Cerebellar cortex (tissue), 1 donor: Measurements from ENCODE around the gene FLACC1.
A peak's percentile ranks its signal among the peaks of the same experiment; 100 is the strongest.
"Not testable (repeated sequence)": the region's sequence is repeated elsewhere in the genome, so short reads cannot be mapped to it uniquely, and the experiment has no call there.

ENCODE experiments used
- DNase-seq: peaks from one replicate; pipeline ENCODE4 v3.0.0-alpha.2; 2015; ENCODE audit warnings: low spot score

Gene FLACC1

DNA sequence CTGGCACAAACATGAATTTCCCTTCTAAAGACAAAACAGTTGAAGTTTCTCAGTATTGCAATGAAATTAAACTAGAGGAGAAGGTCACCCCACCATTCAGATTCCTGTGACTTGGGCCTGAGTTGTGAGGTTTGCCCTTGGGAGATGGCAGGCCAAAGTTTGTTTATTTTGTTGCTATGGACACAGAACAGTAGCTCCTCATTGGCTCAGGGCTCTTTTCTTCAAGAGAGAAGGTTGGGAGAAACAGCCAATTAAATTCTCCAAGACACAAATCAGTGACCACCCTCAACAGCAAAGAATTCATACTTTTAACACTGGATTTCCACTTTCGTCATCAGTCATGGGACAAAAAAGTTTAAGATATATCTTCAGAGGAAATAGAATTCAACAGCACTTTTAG, at the start of gene FLACC1:
Gene FLACC1 (minus strand): TSS at position 125 of the 400 bp plus-strand sequence. CDS start 5,941 bp downstream, outside the sequence.
- DNase-seq, result peak; percentile 14

- peak; percentile 57 for DNase-seq
Measured at GRCh38 chr2:201406077-201406662, 49.0 kb upstream of the FLACC1 start.

DNA sequence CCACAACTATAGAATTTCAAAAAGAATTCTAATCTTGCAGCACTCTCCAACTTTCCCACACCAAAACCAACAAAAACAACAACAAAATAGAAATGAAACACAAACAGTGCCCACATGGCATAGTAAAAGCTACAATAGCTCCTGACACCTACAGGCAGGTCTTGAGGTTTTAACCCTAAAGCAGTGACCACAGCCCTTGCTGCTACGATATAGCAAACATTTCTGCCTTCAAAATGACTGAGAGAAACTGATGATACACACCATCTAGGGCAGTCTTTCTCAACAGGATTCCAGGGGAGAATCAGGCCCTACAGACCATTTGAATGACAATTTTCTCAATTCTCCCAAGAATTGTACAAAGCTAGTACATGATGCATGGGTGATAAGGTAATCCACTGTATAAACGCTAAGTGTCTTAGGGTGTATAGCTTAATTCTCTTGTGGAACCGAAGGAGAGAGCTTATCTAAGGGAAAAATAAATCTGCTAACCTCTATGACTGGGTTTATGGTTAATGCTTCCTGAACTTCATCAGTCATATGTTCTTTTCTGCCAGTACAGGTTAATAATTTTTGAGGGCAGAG, 47.6 kb upstream of the FLACC1 start:
- no peak for DNase-seq

DNA sequence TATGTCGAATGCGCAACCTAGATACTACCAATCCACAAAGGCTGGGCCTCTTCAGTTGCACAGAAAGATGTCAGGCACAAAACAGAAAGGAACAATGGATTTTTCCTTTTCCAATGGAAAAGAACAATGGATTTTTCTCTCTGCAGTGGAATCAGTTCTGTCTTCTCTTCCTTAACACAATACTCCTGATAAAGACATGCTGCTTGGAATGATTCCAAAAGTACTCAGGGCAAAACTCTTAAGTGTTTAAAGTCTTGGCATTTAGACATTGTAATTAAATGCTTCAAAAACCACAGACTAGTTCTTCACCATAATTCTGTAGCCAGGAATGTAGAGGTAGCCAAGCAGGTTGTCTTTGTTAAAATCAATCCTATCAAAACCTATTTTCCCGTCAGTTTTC, 46.7 kb upstream of the FLACC1 start:
- peak; percentile 21 for DNase-seq

DNA sequence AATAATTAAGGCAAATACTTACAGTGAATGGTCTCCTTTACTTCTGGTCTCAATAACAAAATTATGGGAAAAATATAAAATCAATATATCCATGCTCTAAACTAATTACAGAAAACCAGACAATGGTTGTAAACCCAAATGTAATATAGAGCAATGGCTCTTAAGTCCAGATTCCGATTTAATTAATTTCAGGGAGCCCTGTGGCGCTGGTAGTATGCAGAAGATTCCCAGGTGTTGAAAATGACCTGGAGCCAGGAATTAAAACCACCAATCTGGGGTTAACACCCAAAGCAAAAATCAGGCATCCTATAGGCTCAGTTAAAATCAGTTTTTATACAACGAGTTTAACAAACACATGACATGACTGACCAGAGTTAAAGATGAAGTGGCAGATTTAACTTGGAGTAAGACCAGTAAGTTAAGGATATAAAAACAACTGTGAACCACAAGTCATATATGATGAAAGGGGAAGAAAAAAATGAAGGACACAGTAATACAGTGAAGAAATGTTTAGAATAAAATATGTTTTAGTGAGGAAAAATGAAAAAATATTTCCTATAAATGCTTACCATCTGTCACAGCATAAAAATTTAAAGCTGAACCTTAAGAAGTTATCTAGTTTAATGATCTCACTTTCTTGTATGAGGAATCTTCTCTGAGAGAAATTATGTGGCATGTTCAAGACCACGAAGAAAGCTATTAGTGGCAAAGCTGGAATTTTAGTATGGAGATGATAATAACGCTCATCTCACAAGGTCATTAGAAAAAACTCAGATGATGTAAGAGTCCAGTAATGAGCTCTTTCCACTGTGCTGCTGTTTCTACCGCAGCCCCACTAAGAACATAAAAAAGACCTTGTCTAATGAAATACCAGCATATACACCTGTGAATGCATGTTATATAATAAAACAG, 45.8 kb upstream of the FLACC1 start:
- no peak for DNase-seq

- no peak for DNase-seq
Measured at GRCh38 chr2:201401815-201402214, 44.7 kb upstream of the FLACC1 start.

DNA sequence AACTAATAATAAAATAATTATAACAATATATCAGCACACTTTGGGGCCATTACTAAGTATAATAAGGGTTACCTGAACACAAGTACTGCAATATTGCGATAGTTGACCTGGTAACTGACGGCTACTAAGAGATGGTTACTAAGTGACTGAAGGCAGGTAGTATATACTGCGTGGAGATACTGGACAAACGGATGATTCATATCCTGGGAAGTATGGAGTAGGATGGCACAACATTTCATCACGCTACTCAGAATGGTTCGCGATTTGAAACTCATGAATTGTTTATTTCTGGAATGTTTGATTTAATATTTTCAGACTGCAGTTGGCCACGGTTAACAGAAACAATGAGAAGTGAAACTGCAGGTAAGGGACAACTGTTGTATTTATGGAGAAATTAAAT, 39.5 kb upstream of the FLACC1 start:
- no peak for DNase-seq

DNA sequence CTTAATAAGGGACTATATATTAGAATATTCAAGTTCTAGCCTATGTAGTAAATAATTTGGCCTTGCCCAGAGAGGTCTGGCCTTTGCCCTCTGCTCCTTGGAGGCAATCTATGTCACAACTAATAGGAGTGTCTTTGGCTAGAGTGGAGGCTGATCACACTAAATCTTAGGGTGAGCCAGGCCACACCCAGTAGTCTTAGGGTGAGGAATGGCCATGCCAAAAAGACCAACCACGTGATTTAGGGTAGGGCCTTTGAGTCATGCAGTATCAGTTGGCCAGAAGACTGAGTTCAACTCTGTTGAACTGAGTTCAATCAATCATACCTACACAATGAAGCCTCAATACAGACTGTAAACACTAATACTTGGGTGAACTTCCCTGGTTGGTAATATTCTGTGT, 26.0 kb upstream of the FLACC1 start:
- no peak for DNase-seq

- DNase-seq, result no peak
Measured at GRCh38 chr2:201378496-201379397, 21.6 kb upstream of the FLACC1 start.

- DNase-seq, result no peak
Measured at GRCh38 chr2:201377218-201377617, 20.1 kb upstream of the FLACC1 start.

DNA sequence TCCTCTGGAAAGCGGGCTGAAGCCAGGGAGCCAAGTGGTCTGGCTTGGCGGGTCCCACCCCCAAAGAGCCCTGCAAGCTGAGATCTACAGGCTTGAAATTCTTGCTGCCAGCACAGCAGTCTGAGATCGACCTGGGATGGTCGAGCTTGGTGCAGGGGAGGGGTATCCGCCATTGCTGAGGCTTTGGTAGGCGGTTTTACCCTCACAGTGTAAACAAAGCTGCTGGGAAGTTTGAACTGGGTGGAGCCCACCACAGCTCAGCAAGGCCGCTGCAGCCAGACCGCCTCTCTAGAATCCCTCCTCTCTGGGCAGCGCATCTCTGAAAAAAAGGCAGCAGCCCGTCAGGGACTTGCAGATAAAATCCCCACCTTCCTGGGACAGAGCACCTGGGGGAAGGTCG, 12.6 kb upstream of the FLACC1 start:
- no peak for DNase-seq

- DNase-seq, result not testable (repeated sequence)
Measured at GRCh38 chr2:201369318-201369717, 12.2 kb upstream of the FLACC1 start.

DNA sequence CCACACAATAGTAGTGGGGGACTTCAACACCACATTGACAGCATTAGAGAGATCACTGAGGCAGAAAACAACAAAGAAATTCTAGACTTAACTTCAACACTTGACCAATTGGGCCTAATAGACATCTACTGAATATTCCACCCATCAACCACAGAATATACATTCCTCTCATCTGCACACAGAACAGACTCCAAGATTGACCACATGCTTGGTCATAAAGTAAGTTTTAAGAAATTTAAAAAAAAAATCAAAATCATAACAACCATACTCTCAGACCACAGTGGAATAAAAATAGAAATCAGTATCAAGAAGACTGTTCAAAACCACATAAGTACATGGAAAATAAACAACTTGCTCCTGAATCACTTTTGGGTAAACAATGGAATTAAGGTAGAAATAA, 9.0 kb upstream of the FLACC1 start:
- DNase-seq, result no peak

DNA sequence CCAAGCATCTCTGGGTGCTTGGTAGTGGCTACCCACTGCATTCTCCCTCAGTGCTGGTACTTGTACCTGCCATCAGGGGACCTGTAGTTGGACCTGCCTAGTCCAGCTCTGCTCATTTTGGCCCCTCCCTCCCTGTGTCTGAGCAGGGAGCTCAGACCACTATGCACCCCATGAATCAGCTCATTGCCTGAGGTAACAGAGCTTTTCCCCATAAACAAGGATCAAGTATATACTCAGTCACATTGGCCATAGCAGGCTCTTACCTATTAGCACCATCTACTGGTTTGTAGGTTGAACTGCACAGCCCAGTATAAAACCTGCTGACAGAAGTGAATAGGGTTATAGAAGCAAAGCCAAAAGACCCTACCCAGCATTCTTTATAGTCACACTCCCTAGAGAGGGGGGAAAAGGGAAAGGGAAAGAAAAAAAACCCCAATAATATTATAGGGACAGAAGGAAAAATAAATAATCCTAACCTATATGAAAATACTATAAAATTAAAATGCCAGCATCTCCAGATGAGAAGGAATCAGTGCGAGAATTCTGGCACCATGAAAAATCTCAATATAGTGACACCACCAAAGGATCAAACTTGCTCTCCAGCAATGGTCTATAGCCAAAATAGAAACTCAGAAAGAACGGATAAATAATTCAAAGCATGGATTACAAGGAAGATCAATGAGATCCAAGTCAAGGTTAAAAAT, 6.9 kb upstream of the FLACC1 start:
- peak; percentile 32 for DNase-seq

- DNase-seq, result no peak
Measured at GRCh38 chr2:201362396-201362795, 5.3 kb upstream of the FLACC1 start.

GRCh38 chr2:201361078-201361733, 4.1 kb upstream of the FLACC1 start:
- no peak for DNase-seq

DNA sequence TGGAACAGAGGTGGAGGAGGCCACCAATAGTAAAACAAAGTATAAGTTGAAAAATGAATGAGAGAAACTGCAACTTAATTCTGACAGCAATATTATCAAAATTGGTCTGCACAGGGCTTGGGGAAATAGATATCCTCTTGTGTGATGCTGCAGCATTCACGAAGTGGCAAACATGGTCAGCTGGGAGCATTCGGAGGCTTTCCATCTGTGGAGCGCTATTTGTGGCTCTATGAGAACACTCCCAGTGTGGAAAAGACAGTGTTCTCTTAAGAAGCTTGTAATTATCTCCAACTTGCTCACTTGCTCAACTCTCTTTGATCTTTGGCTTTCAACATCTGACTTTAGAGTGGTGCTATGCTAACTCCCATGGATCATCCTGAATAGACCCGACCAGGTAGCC, 3.1 kb upstream of the FLACC1 start:
- DNase-seq, result no peak

DNA sequence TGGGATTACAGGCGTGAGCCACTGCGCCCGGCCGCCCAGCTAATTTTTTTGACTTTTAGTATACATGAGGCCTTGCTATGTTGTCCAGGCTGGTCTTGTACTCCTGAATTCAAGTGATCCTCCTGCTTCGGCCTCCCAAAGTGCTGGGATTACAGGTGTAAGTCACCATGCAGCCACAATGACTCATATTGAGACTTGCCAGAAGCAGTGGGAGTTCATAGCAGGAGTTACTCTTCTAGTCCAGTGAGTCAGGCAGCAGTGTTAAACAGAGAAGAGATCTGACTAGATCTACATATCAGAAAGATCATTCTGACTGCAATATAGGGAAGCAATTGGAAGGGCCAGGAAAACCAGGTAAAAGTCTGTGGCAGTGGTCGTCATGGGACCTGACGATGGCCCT, 1.5 kb upstream of the FLACC1 start:
- DNase-seq, result no peak

DNA sequence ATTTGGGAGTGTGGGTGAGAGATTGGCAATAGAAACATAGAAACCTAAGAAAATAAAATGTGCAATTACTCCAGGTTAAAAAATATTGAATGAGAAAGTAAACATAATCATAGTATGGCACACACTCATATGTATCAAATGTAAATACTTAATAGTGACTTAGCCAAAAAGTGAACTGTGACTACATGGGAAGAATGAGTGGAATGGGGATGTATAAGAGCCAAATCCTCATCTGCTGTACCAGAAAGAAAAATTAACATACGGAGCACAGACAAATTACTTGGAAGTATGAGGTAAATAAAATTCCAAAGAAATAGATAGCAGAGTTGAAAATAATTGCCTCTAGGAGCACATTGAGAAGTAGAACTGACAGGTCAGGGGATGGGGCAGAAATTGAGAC, 4.0 kb downstream of the FLACC1 start:
- no peak for DNase-seq

DNA sequence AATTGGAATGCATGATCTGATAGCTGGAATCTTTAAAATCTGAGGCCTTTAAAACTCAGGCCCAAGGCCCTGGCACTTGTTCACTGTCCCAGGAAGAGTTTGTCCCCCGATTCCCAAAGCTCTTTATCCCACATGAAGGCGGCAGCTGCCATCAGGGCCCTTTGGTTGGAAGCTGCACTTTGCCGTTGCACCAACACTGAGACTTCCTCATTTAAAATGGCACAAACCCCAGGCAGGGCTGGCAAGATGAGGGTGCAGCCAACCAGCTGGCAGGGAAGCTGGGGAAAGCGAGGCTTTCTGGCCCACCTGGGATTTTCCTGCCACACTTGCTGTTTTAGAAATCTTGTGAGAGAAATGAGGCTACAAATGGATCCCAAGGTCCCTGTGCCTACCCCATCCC, 6.3 kb downstream of the FLACC1 start:
- DNase-seq, result no peak

- DNase-seq, result no peak
Measured at GRCh38 chr2:201349601-201350000, 7.5 kb downstream of the FLACC1 start.
